NCI-H2107 (cell line): ENCODE results near the gene SDC4.

ENCODE experiments used
- DNase-seq: peaks from one replicate; lab custom pipeline; 2025; lab: John Stamatoyannopoulos, UW

SDC4 gene

DNA sequence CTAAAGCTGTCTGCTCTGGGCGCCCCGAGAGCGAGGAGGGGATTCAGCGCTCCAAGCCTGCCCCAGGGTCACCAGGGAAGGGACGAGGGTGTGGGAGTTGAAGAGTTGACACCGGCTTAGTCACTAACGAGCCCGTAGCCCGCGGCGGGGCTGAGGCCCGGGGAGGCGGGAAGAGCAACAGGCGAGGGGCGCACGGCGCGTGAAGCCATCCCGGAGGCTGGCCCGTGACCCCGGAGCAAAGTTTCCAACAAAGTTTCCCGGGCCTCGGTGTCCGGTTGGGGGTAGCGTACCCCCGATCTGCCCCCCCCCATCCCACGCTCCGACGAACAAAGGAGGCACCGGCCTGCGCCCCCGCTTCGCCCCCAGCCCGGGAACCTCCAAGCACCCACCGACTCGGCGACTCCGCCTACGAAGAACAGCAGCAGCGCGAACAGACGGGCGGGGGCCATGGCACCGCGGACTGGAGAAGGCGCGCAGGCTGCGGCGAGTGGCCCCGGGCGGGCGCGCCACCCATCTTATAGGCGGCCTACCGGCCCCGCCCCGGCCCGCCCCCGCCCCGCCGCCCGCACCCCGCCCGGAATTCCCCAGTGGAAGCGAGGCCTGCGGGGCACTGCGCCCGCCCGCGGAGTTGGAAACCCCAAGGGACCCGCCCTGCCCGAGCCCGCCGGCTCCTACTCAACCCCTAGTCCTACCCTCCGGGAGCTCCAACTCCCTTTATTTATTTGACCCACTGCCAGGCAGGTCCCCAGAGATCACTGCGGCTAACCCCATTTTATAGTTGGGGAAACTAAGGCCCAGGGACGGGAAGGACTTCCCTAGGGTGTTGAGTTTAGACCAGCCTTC is at the start of gene SDC4:
SDC4 (minus strand) TSS at position 489 of the 843 bp plus-strand sequence; CDS start at position 449, 40 bp downstream.
- no peak for DNase-seq

- DNase-seq, result no peak
Measured at GRCh38 chr20:45395114-45395415, 46.8 kb upstream of the SDC4 start.

- no peak for DNase-seq
Measured at GRCh38 chr20:45394221-45395113, 46.2 kb upstream of the SDC4 start.

GRCh38 chr20:45392733-45393132 is 44.5 kb upstream of the SDC4 start:
- no peak for DNase-seq

DNA sequence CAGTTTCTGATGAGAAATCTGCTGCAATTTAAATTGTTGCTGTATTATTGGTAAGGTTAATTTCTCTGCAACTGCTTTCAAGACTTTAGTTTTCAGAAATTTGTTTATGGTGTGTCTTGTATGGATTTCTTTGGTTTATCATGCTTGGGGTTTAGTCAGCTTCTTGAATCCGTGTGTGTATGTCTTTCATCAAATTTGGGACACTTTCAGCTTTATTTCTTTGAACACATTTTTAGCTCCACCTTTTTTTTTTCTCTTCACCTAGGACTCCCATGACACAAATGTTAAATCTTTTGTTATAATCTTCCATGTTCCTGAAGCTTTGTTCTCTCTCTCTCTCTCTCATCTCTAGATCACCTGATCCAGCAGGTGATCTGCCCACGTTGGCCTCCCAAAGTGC is 43.3 kb upstream of the SDC4 start:
- no peak for DNase-seq

DNA sequence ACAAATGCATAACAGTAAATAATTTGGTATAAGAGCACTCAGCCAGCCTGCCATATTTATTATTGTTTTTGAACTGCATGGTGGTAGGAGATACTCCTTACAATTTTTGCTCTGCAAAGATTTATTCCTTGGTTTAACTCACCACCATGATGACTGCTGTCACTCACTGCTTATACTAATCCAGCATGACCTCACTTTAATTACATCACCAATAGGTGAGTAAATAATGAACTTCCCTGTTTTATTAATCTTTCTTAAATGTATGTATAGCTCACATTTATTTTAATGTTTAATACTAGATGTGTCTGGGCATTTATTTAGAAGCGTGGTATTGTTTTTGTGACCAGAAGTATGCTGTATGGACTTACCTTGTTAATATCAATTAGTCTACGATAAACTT is 42.7 kb upstream of the SDC4 start:
- no peak for DNase-seq

- DNase-seq, result no peak
Measured at GRCh38 chr20:45387274-45387673, 39.0 kb upstream of the SDC4 start.

GRCh38 chr20:45378191-45378590 is 30.0 kb upstream of the SDC4 start, which contains the start of gene TP53TG5:
TP53TG5 (minus strand) TSS chr20:45378325; CDS start chr20:45378236, 89 bp downstream.
- no peak for DNase-seq

GRCh38 chr20:45377269-45377668 is 29.0 kb upstream of the SDC4 start:
- DNase-seq, result no peak

- DNase-seq, result no peak
Measured at GRCh38 chr20:45374966-45375365, 26.7 kb upstream of the SDC4 start.

DNA sequence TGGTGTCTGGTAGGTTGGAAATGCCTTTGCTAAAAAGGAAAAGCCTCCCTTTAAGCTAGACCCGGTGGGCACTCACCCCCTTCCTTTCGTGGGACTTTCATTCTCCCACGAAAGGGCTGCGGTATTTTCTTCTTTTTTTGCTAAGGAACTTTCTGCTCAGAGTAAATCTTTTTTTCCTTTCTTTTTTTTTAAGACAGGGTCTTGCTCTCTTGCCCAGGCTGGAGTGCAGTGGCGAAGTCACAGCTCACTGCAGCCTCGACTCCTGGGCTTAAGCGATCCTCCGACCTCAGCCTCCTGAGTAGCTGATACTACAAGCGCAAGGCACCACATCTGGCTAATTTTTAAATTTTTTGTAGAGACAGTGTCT is 25.9 kb upstream of the SDC4 start:
- DNase-seq, result no peak

GRCh38 chr20:45373353-45374100 is 25.3 kb upstream of the SDC4 start:
- peak; percentile 20 for DNase-seq

DNA sequence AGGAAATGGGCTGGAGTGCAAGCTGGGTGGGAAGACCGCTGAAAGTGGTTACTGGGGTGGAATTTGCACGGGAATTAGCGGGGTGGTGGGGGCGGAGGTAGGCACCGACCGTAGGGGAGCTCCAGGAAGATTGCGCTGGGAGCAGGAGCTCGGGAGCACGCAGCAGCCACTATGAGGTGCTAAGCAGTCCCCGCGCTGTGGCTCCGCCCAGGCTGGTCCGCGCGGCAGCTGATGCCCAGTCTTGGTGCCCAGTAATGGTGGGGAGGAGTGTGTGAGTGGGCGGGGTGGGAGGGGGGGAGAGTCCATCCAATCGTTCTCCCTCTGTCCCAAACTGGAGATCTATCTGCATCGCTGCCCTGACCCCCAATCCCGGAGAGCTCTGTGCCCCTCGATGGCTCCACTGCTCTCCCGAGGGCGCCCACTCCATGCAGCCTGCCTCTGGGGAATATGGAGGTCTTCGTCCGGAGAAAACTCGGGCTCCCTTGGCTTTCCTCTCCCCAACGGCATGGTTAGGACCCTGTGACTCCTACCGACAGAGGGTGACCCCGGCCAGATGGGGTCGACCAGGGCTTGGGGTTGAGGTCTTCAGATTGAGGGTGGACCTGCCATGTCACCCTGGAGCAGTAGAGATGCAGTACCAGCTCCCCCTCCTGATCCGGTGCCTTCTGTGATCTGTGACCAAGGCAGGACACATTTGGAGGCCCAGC is 24.6 kb upstream of the SDC4 start:
- no peak for DNase-seq

DNA sequence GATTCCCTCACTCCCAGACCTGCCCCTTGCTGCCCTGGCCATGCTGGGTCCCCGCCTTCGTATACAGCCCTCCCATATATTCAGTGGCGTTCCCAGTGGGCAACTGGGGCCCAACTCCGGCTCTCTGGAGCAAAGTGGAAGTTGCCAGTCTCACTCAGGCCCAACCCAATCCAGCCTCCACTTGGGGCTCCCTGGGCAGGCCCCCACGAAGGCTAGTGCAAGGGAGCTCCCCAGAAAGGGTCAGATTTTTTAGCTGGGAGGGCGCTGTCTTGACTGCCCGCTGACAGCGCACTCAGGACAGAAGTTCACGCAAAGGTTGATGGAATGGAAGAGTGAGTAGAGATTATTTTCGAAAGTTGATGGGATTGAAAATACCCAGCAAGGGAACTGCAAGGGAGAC is 24.0 kb upstream of the SDC4 start:
- no peak for DNase-seq

- DNase-seq, result no peak
Measured at GRCh38 chr20:45370571-45371160, 22.4 kb upstream of the SDC4 start.

DNA sequence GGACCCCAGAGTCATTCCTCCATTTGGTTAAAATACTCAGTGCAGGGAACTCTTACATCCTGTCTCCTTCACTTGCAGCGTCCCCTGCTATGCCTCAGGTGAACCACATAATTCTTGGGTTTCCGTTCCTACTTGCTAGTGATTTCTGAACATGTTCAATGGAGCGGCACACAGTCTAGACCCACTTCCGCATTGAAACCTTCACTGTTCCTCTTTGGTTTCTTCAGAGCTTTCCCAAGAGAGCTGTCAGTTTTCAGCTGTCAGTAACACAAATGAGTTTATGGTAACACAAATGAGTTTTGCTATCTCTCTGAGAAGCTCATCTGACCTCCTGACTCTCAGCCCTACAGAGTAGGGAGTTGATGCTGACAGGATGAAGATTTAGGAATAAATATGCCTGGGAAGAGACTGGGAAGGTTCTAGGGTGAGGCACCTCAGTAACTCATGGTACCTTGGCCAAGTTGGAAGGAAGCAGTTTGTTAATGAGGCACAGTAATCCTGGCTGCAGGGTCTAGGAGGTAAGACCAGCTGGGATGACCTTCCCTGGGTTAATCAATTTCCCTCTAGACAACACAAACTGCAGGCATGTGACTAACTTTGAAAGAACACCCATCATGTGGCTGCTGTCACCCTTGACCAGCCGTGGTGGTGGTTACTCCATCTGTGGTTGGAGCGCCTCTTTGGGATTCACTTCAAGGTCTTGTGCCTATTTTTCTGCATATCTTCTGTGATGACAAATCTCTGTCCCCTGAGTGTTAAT is 20.2 kb upstream of the SDC4 start:
- no peak for DNase-seq

GRCh38 chr20:45367126-45367525 is 18.9 kb upstream of the SDC4 start:
- no peak for DNase-seq

GRCh38 chr20:45366631-45367030 is 18.4 kb upstream of the SDC4 start:
- DNase-seq, result no peak

DNA sequence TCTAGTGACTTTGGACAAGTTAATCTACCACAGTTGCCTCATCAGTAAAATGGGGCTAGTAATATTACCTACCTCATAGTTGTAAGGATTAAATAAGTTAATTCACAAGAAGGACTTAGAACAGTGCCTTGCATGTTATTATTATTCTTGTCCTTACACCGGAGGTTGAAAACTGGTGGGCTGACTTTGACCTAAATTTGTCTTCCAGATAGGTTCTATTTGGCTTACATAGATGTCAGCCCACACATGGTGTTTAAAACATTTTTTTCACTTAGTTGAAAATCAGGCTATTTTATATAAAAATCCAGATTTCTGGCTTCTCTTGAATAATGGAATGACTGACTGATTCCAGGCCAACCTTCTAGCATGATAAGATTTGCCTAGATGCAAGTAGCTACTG is 18.0 kb upstream of the SDC4 start:
- DNase-seq, result no peak

- no peak for DNase-seq
Measured at GRCh38 chr20:45365444-45365970, 17.3 kb upstream of the SDC4 start.
